Activated CD4-positive, alpha-beta T cell treated with anti-CD3 and anti-CD28 coated beads, Interleukin-2, amount 50 U/mL, for 1 hour (primary cell): ENCODE results near the gene ESPL1.

Experiments used
- DNase-seq: peaks from one replicate; pipeline ENCODE4 v3.0.0-alpha.2; 2020

Gene ESPL1

GRCh38 chr12:53231921-53232645 is 36.0 kb upstream of the ESPL1 start, which contains the start of gene RARG:
RARG (minus strand) TSS chr12:53232209; CDS start chr12:53227545, 4,664 bp downstream.
- DNase-seq = peak; percentile 71

GRCh38 chr12:53232646-53233461 is 35.2 kb upstream of the ESPL1 start:
- DNase-seq = peak; percentile 46

- no peak for DNase-seq
Measured at GRCh38 chr12:53233671-53234121, 34.4 kb upstream of the ESPL1 start.

GRCh38 chr12:53234271-53234914 is 33.7 kb upstream of the ESPL1 start:
- DNase-seq = no peak

- DNase-seq = no peak
Measured at GRCh38 chr12:53235164-53235563, 32.9 kb upstream of the ESPL1 start.

GRCh38 chr12:53235742-53236442 is 32.2 kb upstream of the ESPL1 start:
- no peak for DNase-seq

GRCh38 chr12:53236443-53237111 is 31.5 kb upstream of the ESPL1 start:
- peak; percentile 54 for DNase-seq

- no peak for DNase-seq
Measured at GRCh38 chr12:53239643-53240258, 28.3 kb upstream of the ESPL1 start.

GRCh38 chr12:53241623-53242412 is 26.3 kb upstream of the ESPL1 start:
- DNase-seq = no peak

GRCh38 chr12:53244337-53244736 is 23.8 kb upstream of the ESPL1 start:
- no peak for DNase-seq

GRCh38 chr12:53245286-53245685 is 22.8 kb upstream of the ESPL1 start:
- DNase-seq = no peak

- DNase-seq = peak; percentile 61
Measured at GRCh38 chr12:53251477-53252348, 16.4 kb upstream of the ESPL1 start.

- DNase-seq = no peak
Measured at GRCh38 chr12:53252349-53252916, 15.7 kb upstream of the ESPL1 start.

- no peak for DNase-seq
Measured at GRCh38 chr12:53253298-53253697, 14.8 kb upstream of the ESPL1 start.

- DNase-seq = no peak
Measured at GRCh38 chr12:53254816-53255545, 13.1 kb upstream of the ESPL1 start.

GRCh38 chr12:53255996-53256395 is 12.1 kb upstream of the ESPL1 start:
- no peak for DNase-seq

- DNase-seq = no peak
Measured at GRCh38 chr12:53258541-53259539, 9.3 kb upstream of the ESPL1 start.

- no peak for DNase-seq
Measured at GRCh38 chr12:53259891-53260290, 8.2 kb upstream of the ESPL1 start.
